NCI-H1694 (cell line): Measurements from ENCODE around the gene PALM.
"Not testable (repeated sequence)": the region's sequence is repeated elsewhere in the genome, so short reads cannot be mapped to it uniquely, and the experiment has no call there.

Experiments
- DNase-seq: peaks from one replicate; lab custom pipeline; 2025; lab: John Stamatoyannopoulos, UW

The PALM gene

GRCh38 chr19:732148-733069 is 23.7 kb downstream of the PALM start:
- no peak for DNase-seq

DNA sequence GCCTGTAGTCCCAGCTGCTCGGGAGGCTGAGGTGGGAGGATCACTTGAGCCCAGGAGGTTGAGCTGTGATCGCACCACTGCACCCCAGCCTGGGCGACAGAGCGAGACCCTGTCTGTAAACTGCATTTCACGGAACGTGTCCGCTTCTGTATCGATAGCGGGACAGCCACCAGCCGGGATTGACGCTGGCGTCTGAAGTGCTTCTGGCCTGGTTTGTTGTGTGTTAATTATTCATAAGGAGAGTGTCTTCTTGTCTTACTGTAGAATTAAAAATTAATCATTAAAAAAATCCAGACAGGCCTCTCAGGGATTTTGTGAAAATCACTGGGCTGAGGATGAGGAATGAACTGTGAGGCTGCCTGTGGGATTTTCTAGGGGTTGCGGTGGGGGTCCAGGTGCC is 26.0 kb downstream of the PALM start:
- no peak for DNase-seq

GRCh38 chr19:736125-736524 is 27.4 kb downstream of the PALM start:
- no peak for DNase-seq

GRCh38 chr19:737591-738093 is 28.9 kb downstream of the PALM start:
- DNase-seq: no peak

GRCh38 chr19:738509-739128 is 29.9 kb downstream of the PALM start:
- no peak for DNase-seq

DNA sequence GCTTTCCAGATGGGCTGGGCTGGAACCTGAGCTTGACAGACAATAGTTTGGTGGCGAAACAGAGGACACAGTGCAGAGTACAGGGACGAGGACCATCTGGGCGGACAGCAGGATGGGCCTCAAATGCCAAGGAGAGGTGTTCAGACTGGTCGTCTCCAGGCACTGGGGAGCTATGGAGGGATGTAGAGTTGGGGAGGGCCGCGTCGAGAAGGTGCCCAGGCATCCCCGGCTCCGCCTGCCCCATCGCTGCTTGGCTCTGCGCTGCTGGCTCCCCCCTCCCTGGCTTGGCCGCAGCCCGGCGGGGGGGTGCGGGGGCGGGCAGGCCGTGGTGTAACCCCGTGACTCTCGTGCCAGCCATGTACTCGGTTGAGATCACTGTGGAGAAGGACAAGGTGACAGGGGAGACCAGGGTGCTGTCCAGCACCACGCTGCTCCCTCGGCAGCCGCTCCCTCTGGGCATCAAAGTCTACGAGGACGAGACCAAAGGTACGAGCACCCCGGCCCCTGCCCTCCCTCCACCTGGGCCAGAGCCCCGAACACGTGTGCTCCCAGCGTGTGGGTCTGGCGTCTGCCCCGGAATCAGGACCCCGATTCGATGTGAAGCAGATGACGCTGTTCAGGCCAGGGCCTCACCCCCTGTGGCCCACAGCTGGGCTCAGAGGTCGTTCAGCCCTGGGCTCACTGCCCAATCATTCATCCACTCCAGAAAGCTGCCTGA is 31.4 kb downstream of the PALM start:
- DNase-seq: no peak

GRCh38 chr19:740816-741505 is 32.2 kb downstream of the PALM start:
- not testable (repeated sequence) for DNase-seq

GRCh38 chr19:741506-742131 is 32.9 kb downstream of the PALM start:
- no peak for DNase-seq

DNA sequence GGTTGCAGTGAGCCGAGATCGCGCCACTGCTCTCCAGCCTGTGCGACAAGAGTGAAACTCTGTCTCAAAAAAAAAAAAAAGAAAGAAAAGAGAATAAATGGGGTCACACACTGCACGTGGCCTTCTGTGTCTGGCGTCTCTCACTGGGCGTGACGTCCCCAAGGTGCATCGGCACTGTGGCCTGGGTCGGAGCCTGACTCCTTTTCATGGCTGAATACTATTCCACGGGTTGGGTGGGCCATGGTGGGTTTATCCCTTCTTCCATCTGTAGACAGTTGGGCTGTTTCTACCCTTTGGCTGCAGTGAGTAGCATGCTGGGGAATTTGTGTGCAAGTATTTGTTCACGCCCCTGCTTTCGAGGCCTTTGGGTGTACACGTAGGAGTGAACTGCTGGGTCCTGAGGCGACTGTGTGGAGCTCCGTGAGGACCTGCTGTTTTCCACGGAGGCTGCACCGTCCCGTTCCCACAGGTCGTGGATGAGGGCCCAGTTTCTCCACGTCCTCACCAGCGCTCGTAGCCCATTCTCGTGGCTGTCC is 33.9 kb downstream of the PALM start:
- no peak for DNase-seq

DNA sequence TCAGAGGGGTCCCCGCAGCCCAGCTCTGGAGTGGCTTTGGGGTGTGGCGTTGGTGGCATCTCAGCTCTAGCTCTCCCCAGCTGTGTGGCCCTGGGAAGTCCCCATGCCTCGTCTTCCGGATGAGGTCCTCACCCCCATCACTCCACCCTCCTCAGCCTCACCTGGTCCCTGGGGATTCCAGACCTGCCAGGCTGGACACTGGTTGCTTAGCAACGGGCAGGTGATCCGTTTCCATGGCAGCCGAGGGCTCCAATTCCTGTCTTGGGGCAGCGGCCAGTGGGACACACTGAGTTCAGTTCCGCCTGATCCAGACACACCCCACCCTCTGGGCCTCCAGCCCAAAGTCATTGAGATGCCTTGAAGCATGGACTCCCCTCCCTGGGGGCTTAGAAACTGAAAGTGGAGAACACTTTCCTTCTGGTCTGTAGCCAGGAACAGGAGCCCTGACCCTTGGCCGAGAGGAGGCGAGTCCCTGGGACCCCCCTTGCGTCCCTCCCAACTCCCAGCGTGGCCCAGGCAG is 34.5 kb downstream of the PALM start:
- DNase-seq: no peak

GRCh38 chr19:745138-745537 is 36.4 kb downstream of the PALM start:
- not testable (repeated sequence) for DNase-seq

- DNase-seq: no peak
Observed at GRCh38 chr19:746208-746819, 37.6 kb downstream of the PALM start.

DNA sequence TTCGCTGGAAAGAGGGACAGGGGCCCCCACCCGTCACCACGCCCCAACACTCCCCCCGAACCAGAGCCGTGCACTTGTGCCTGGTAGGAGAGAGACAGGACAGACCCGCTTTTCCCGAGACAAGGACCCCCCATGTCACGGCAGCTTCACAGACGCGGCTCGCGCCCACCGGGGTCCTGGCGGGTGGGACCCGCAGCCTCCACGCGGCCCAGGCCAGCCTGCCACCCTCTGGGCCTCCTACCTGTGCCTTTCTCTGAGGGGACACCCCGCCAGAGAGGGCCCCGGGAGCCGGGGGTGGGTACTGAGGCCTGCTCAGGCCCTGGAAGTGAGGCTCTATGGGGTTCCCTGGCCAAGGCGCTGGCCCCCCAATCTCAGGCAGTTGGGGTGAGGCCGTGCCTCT is 38.2 kb downstream of the PALM start:
- DNase-seq: no peak

DNA sequence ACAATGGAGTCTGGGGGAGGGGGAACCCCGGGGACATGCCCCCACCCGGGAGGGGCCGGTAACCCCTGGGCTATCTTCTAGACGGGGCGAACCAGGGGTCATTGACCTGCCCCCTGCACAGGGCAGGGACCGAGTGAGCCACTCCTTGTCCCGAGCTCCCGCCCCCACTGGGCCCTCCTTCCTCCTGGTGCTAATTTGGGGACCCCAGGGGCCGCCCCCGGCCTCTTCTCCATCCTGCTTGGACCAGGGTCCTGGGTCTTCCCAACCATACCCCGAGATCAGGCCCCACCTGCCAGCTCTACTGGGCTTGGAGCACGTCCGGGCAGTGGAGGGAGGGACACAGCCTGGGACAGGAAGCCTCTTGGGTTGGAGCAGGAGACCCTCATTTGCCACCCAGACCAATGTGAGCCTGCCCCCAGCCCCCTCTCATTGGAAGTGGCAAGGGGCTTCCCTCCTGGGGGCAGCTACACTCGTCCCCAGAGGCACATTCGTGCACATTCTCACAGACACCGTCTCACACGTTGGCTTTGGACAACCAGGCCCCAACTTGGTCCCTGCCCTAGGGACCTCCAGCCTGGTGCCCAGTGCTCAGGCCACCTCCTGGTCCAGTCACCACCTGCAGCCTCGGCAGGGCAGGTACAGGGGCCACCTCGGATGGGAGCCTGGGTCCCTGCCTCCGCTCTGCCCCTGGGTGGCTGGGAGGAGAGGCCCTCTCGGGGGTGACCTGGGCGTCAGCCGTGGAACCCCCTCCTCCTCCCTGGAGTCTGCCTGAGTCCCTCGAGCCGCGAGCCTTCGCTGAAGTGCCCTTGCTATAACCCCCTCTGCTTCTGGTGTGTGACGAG is 38.9 kb downstream of the PALM start:
- no peak for DNase-seq

DNA sequence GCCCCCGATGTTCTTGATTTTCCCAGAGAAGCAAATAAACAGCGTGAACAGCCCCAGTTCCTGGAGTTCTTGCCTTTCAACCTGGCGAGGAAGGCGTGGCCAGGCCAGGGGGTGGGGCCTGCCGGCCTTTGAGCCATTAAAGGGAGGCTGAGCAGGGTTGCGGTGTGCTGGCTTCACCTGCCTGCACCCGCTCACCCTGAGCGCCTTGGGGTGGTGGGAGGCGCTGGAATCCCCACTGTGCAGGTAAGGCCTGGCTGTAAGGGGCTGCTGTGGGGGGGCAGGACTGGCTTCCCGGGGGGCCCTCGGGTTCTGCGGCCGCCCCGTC is 39.5 kb downstream of the PALM start:
- no peak for DNase-seq

DNA sequence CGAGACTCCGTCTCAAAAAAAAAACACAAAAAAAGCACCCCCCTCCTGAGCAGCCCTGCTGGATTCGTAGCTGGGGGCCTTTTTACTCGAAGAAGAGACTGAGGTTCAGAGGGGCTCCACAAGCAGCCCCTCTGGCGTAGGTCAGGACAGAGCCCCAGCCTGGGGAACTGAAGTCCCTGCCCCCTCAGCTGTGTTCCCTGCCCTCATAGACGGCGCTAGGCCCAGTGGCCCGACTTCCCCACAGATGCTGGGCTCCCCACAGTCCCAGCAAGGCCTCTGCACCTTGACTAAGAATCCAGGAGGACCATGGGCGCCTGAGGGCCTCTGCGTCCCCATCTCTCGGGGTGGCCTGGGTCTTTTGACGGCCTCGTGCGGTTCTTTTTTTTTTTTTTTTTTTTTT is 41.1 kb downstream of the PALM start:
- DNase-seq: no peak

DNA sequence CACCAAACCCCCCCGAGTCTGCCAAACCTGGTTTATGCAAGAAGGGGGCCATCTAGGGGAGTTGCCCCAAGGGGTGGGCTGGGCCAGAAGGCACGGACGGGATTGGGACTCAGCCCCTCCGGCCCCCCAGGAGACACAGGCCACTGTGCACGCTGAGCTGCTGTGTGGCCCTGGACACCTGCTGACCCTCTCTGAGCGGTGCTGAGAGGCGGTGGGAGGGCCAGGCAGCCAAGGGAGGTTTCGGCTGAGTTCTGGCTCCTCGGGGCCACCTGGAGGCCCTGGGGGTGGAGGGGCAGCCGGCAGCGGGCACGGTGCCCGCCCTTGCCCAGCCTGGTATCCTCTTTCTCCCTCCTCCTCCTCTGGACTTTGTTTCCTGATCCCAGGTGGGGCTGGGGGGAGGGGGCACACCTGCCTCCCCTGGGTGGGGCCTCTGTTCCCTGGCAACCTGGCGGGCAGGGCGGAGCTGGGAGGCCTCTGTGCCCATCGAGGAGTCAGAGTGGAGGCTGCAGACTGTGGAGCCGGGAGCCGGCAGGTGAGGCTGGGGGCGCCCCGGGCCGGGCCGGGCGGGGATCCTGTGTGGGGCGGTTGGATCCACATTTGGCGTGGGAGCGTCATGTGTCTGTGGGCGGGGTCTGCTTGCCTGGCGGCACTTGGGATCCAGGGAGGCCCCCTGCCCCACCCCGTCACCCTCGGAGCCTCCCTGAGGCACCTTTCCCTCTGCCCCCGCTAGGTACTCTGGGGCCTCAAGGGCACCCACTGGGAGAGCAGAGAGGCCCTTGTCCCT is 42.1 kb downstream of the PALM start, which contains the start of gene MISP:
TSS of gene MISP (plus strand) at position 473 of the 784 bp plus-strand sequence. CDS start 5,835 bp downstream, outside the sequence.
- DNase-seq: no peak

GRCh38 chr19:751501-752341 is 43.0 kb downstream of the PALM start:
- no peak for DNase-seq
